HG02678 (cell line): ENCODE results near the gene ARHGEF7.

Source experiments
- ATAC-seq: cut with Tn5 transposase; IDR thresholded peaks from one replicate; pipeline ENCODE4 v1.9.1; 2021; ENCODE audit warnings: mild to moderate bottlenecking, moderate library complexity; ENCODE audit not compliant: unreplicated experiment

ARHGEF7 gene

DNA sequence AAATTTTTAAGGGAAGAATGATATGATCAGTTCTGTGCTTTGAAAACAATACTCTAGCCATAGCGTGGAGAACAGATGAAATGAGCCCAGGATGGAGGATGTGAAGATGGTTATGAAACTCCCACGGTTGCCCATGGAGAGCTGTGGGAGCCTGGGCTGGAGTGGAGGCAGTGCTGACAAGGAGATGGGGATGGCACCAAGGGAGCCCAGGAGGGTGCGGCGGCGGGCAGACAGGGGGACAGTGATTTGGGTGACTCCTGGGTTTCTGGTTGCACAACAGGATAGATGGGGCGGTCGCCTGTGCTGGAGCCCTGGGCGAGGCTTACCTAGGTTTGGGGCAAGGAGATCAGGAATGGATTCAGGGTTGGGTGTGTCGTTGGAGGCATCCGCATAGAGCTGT, 15.9 kb downstream of the ARHGEF7 start:
- ATAC-seq: no peak

GRCh38 chr13:111131611-111132010, 16.5 kb downstream of the ARHGEF7 start:
- no peak for ATAC-seq

DNA sequence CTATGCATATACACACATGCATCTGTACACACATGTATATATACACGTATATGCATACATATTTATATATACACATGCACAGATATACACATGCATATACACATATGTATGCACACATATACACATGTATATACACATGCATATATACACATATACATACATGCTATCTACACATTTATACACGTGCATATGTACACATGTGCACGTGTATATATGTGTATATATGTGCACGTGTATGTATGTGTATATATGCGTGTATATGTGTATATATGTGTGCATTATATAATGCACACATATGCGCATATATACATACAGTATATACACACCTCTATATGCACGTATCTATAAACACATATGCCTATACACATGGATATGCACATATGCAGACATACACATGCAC, 17.8 kb downstream of the ARHGEF7 start:
- no peak for ATAC-seq

DNA sequence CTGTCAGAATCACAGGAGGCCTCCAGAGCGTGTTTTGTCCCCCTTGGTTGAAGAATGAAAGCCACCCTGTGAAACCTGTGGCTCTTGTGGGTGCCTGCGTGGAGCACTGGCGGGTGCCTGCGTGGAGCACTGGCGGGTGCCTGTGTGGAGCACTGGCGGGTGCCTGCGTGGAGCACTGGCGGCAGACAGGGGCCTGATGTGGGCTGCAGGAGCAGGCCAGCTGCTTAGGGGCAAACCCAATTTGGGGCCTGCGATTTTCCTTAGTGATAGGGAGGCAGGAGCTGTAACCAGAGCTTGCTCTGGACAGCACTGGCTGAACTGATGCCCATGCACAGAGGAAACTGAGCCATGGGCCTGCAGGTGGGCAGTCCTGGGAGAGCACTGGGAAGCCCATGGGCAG, 24.3 kb downstream of the ARHGEF7 start:
- ATAC-seq: no peak

- no peak for ATAC-seq
These were observed 24.9 kb downstream of the ARHGEF7 start for GRCh38 chr13:111139873-111140561.

DNA sequence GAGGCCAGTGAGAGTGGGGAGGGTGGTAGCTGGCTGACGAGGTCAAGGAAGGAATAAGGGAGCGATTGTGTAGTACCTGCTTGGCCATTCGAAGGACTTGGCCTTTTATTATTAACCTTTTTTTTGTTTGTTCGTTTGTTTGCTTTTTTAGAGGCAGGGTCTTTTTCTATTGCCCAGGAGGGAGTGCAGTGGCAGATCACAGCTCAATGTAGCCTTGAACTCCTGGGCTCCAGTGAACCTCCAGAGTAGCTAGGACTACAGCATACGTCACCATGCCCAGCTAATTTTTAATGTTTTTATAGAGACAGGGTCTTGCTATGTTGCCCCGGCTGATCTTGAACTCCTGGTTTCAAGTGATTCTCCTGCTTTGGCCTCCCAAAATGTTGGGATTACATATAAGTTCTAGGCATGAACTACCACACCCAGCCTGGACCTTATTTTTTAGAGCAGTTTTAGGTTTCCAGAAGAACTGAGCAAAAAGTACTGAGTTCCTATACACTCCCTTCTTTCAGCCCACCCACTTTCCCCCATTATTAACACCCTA, 25.5 kb downstream of the ARHGEF7 start:
- no peak for ATAC-seq

DNA sequence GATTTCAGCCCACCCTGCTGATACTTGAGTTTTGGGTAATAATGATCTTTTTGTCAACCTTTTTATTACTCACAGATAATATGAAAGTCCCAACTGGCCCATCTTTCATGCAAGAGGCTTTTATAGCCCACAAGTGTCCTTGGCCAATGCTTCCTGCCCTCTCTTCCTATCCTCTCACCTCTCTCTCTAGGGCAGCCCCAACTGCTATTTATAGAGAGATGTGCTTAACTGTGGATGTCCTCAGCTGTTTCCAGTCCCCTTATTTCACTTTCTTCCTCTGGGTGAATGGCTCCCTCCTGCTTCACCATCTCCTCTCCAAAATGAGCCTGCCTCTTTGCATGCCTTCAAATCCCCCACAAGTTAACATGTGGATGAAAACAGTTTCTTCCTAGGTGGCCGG, 27.4 kb downstream of the ARHGEF7 start:
- ATAC-seq: no peak

- ATAC-seq: no peak
These were observed 28.9 kb downstream of the ARHGEF7 start for GRCh38 chr13:111143865-111144540.

DNA sequence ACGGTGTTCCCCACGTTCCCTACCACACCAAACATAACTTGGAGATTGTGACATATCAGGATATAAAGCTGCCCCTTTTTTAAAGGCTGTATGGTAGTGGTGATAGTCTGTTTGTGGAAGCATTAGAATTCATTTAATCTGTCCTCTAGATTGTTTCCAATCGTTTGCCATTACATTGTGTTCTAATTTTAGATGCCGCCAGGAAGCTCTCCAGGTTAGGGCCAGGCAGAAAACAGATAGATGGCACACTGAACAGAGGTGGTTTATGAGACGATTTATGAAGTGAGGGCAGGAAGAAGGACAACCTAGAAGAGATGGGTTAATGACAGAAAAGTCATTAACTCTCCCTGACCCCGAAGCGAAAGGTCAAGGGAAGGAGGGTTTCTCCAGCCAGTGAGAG, 30.0 kb downstream of the ARHGEF7 start:
- no peak for ATAC-seq

DNA sequence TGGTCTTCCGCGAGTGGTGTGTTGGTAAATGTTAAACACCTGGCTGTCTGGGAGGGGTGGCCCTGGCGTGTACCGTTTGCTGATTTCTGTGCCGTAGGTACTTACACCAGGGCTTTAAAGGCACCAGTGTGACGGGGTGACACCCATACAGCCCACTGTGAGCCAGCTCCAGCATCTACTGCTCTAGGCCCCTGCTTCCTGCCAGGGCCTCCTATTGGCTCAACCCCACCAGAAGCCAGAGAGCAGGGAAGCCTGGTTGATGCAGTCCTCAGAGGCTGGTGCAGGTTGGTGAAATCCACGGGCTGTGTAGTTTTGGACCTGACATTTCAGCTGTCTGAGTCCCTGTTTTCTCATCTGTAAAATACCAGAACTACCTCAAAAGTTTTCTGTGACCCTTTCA, 30.4 kb downstream of the ARHGEF7 start:
- no peak for ATAC-seq

GRCh38 chr13:111152844-111153243, 37.7 kb downstream of the ARHGEF7 start:
- ATAC-seq: no peak

DNA sequence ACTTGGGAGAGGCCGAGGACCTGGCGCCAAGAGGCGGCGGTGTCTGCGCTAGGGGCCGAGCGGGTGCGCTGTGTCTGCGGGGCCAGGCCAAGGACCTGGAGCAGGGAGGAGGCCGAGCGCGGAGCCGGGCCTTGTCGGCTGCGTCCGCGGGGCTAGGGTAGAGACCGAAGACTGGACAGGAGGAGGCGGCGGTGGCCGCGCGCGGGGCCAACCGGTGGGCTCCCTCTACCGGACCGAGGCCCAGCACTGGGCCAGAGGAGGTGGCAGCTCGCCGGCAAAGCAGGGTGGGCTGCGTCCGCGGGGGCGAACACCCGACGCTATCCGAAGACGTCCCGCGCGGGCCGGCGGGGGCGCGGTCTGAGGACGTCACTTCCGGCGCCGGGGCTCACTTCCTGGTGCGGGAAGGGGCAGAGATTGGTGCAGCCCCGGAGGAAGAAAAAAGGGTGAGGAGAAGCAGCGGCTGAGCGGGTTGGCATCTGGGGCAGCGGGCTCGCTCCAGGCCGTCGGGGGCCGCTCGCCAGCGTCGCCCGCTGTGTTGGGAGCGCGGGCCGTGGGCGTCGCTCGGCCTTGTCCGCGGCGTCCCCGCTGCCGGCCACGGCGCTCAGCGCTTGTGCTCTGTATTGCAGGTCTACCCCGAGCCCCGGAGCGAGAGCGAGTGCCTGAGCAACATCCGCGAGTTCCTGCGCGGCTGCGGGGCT, 38.3 kb downstream of the ARHGEF7 start:
- peak; percentile 88 for ATAC-seq

DNA sequence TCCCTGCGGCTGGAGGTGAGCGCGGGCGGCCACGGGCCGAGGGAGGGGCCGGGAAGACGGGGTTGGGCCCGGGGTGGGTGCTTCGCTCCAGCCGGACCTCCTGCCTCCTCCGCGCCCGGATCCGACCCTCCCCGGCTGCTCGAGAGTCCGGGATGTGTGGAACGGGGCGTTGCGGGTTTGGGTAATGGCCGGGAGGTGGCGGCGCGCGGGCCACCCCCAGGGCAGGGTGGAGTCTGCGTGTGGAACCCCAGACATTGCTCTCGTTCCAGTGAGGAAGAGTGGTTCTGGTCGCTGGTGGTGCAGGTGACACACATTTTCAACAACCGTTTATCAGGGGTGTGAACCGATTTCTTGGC, 38.8 kb downstream of the ARHGEF7 start:
- ATAC-seq: peak; percentile 39

DNA sequence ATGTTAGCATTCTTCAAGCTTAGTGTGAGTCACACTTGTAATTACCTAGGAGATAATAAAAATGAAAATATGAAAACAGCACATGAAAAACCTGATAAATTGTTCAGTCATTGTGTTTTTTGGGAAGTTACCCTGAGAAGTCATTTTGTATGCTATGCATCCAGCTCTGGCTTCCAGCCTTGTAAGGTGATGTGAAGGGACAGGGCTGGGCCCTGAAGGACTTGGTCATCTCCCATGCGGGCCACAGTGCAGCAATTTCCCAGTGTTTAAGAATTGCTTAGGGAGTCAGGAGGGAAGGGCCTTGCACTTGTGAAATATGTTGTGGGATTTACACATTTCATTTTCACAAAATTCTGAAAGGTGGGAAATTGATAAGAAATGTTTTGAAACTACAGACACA, 41.3 kb downstream of the ARHGEF7 start:
- ATAC-seq: no peak

- ATAC-seq: no peak
These were observed 43.2 kb downstream of the ARHGEF7 start for GRCh38 chr13:111158136-111158805.

DNA sequence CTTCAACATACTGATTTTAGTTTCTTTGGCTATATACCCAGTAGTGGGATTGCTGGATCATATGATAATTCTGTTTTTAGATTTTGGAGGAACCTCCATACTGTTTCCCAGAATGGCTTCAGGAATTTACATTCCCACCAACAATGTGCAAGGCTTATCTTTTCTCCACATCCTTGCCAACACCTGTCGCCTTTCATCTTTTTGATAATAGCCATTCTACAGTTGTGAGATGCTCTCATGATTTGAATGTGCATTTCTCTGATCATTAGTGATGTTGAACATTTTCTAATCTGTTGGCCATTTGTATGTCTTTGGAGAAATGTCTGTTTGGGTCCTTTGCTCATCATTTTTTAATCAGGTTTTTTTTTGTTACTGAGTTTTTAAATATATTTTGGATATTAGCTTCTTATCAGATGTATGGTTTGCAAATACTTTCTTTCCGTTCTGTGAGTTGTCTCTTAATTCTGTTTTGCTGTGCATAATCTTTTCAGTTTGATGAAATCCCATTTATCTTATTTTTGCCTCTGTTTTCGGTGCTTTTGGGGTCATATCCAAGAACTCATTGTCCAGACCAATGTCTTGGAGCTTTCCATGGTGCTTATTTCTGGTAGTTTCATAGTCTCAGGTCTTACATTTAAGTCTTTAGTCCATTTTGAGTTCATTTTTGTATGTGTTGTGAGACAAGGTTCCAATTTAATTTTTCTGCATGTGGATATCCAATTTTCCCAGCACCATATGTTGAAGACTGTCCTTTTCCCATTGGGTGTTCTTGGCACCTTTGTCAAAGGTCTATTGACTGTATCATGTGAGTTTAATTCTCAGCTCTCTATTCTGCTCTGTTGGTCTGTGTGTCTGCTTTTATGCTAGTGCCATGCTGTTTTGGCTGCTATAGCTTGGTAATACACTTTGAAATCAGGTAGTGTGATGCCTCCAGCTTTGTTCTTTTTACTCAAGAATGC, 44.5 kb downstream of the ARHGEF7 start:
- ATAC-seq: no peak

GRCh38 chr13:111160648-111161047, 45.5 kb downstream of the ARHGEF7 start:
- ATAC-seq: no peak

GRCh38 chr13:111161601-111162600, 46.8 kb downstream of the ARHGEF7 start:
- peak; percentile 37 for ATAC-seq
